Measurements from ENCODE around the gene ANK2. TPM values are rescaled to one million over a fixed set of nuclear protein-coding genes. Genes with fewer than 3 reads are reported as not detected.
A peak's percentile ranks its signal among the peaks of the same experiment; 100 is the strongest.

Gene ANK2
- total RNA-seq, 2 donors from 2014 or later, result 21.3 to 81.6 TPM

DNA sequence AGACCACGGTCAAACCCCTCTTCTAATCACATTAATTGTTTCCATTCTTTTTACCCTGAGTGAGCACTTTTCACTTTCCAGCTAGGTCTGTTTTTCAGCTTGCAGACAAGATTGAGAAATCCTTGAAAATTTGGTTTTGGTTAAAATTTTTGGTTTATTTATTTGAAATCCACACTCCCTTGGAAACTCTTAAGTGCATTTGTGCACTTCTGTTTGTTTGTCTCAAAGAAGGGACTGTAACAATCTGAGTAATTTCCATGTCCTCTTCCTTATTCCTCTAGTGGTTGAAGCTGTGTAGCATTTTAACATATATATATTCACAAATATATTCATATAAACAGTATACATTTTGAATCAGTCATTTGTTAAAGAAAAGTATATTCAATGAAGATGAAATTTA, 333.3 kb downstream of the ANK2 start:
- DNase-seq (ENCODE audit: low spot score) (no peak), ATAC-seq (ENCODE audit: insufficient number of reproducible peaks, low FRiP score, low read depth) (no peak)
- no peaks in the 10 kb centered on the region for H3K27me3 ChIP-seq (replicated peaks; ENCODE audit: insufficient read depth)
- H3K4me1 ChIP-seq (ENCODE audit: control insufficient read depth in 1 of 2, low read depth in 2 of 2), result peaks cover 30 to 44% of the 10 kb centered on the region in 2 donors
- no peaks in the 10 kb centered on the region for H3K36me3 ChIP-seq
- H3K27ac ChIP-seq, result peak overlapping the region; percentile 1 to 56
- H3K9me3 ChIP-seq, result no peaks in the 10 kb centered on the region
- H3K4me3 ChIP-seq, result no peak overlapping the region
- TF ChIP-seq, protein P1, sequence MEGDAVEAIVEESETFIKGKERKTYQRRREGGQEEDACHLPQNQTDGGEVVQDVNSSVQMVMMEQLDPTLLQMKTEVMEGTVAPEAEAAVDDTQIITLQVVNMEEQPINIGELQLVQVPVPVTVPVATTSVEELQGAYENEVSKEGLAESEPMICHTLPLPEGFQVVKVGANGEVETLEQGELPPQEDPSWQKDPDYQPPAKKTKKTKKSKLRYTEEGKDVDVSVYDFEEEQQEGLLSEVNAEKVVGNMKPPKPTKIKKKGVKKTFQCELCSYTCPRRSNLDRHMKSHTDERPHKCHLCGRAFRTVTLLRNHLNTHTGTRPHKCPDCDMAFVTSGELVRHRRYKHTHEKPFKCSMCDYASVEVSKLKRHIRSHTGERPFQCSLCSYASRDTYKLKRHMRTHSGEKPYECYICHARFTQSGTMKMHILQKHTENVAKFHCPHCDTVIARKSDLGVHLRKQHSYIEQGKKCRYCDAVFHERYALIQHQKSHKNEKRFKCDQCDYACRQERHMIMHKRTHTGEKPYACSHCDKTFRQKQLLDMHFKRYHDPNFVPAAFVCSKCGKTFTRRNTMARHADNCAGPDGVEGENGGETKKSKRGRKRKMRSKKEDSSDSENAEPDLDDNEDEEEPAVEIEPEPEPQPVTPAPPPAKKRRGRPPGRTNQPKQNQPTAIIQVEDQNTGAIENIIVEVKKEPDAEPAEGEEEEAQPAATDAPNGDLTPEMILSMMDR (IDR thresholded peaks at IDR 0.05), result no peak

DNA sequence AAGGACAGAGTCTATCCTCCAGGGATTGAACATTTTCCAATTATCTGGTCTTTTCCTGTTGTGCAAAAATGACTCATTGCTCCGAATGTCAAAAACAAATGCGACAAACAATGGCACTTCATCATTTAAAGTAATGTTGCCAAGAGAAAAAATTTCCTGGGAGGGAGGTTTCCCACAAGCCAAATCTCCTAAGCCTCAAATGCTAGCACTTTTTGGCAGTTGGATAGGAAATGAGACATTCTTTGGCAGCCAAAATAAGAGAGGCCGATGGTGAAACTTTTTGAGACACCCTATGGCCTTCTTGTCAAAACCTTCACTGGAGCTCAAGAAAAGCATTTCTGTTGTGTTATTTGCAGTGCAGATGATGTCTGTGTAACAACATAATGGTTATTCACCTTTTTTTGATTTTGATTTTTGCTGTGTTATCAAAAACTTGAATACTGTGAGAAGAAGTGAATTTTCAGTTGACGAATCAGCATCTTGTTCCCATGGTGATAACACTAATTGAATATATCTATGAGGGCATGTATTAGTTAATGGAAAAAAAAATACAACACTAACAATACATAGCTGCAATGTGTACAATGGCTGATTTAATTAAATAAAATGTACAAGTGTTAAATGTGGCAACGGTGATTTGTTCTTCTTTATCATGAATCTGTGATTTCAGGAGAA, 333.8 kb downstream of the ANK2 start:
- Histone ChIP-seq H3K9me3 (no peaks in the 10 kb centered on the region), H3K27me3 (replicated peaks; ENCODE audit: insufficient read depth) (no peaks in the 10 kb centered on the region), H3K4me1 (ENCODE audit: control insufficient read depth in 1 of 2, low read depth in 2 of 2) (peaks cover 30 to 44% of the 10 kb centered on the region in 2 donors), H3K36me3 (no peaks in the 10 kb centered on the region), H3K27ac (peak overlapping the region; percentile 1 to 56), H3K4me3 (no peak overlapping the region)
- TF ChIP-seq, protein P1 (IDR thresholded peaks at IDR 0.05), result no peak
- ATAC-seq (ENCODE audit: insufficient number of reproducible peaks, low FRiP score, low read depth) (peak; percentile 71), DNase-seq (ENCODE audit: low spot score) (no peak)

DNA sequence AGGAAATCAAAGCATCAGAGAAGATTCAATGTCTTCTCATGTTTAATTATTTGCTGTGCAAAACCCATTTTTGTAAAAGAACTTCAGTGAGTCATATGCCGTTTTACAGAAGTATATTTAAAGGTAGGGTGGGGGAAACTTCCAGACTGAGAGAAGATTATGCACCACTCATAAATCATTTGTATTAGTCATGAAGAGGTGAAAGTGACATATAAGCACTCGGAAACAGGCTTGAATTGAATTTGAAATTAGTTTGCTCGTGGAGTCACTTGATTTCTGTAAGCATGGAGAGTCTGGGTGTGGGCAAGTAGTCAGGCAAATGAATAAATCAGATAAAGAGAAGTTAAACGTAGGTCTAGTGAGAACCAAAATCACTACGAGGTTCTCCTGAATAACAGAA, 335.1 kb downstream of the ANK2 start:
- no peak for ATAC-seq (ENCODE audit: insufficient number of reproducible peaks, low FRiP score, low read depth)
- H3K27ac ChIP-seq, result peak overlapping the region in 1 of 2 donors; percentile 18

DNA sequence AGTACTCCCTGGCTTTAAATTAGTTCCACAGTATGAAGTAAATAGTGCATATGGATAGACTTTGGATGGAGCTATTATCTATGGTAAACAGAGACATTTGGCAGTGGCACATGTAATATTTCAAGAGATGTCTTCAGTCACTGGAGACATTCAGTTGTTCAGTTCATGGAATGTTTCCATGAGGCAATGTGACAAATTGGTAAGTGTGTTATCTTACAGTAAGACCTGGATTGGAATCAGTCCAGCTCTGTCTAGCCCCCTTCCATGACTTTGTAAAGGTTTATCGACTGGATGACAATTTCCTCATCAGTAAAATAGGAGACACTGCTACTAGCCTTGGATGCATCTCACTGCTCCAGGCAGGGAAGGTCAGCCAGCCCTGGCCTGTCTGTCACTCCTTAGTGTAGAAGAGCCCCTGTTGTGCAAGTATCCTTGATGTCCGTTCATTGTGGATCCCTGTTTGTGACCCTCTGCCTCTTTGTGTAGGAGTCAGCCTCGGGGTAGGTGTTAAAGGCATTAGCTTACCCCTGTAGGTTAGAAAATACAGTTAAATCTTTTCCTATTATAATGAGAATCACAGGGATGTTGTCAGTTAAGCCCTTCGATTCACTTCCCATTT, 335.9 kb downstream of the ANK2 start:
- no peak for DNase-seq (ENCODE audit: low spot score)
- no peak for ATAC-seq (ENCODE audit: insufficient number of reproducible peaks, low FRiP score, low read depth)
- Histone ChIP-seq H3K27ac (peak overlapping the region in 1 of 2 donors; percentile 18), H3K36me3 (no peaks in the 10 kb centered on the region), H3K4me3 (no peak overlapping the region), H3K27me3 (replicated peaks; ENCODE audit: insufficient read depth) (no peaks in the 10 kb centered on the region), H3K9me3 (no peaks in the 10 kb centered on the region), H3K4me1 (ENCODE audit: control insufficient read depth in 1 of 2, low read depth in 2 of 2) (peaks cover 30 to 44% of the 10 kb centered on the region in 2 donors)
- TF ChIP-seq, protein P1 (IDR thresholded peaks at IDR 0.05), result no peak

More for the DNA sequence above, 335.1 kb downstream of the ANK2 start:
- TF ChIP-seq, protein P1 (IDR thresholded peaks at IDR 0.05), result no peak
- no peak for DNase-seq (ENCODE audit: low spot score)
- Histone ChIP-seq H3K9me3 (no peaks in the 10 kb centered on the region), H3K4me1 (ENCODE audit: control insufficient read depth in 1 of 2, low read depth in 2 of 2) (peaks cover 30 to 44% of the 10 kb centered on the region in 2 donors), H3K27me3 (replicated peaks; ENCODE audit: insufficient read depth) (no peaks in the 10 kb centered on the region), H3K4me3 (no peak overlapping the region), H3K36me3 (no peaks in the 10 kb centered on the region)

DNA sequence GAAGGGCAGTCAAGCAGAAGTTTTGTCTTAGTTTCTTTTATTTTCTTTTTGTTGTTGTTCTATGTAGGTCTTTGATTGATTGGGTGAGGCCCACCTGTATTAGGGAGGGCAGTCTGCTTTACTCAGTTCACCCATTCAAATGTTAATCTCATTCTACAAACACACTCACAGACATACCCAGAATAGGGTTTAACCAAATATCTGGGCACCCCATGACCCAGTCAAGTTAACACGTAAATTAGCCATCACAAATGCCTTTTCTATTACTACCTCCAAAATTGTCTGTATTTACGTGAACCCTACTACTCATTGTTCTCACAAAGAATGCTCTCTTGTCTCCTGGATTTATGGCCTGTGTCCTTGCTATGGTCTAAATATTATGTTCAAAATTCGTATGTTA, 339.7 kb downstream of the ANK2 start:
- peaks cover 11 to 25% of the 10 kb centered on the region in 2 donors for H3K4me1 ChIP-seq (ENCODE audit: control insufficient read depth in 1 of 2, low read depth in 2 of 2)
- H3K4me3 ChIP-seq, result no peak overlapping the region
- no peaks in the 10 kb centered on the region for H3K27me3 ChIP-seq (replicated peaks; ENCODE audit: insufficient read depth)
- TF ChIP-seq, protein P1 (IDR thresholded peaks at IDR 0.05), result no peak
- H3K9me3 ChIP-seq, result no peaks in the 10 kb centered on the region
- ATAC-seq (ENCODE audit: insufficient number of reproducible peaks, low FRiP score, low read depth) (no peak), DNase-seq (ENCODE audit: low spot score) (no peak)
- H3K27ac ChIP-seq, result no peak overlapping the region
- no peaks in the 10 kb centered on the region for H3K36me3 ChIP-seq
